ENCODE data around the gene RNPEPL1.

- TF ChIP-seq GATA3 (IDR thresholded peaks at IDR 0.05; ENCODE audit: low read depth, low read length) (no peak), GATA2 (IDR thresholded peaks at IDR 0.05; ENCODE audit: low read depth, low read length) (no peak)
Observed at GRCh38 chr2:240570531-240571313, 2.4 kb downstream of the RNPEPL1 start.

Measured in SH-SY5Y (cell line).